Activated CD8-positive, alpha-beta memory T cell treated with anti-CD3 and anti-CD28 coated beads for 4 hours (primary cell): ENCODE measurements around the gene HMMR.
"Not testable (repeated sequence)": the region's sequence is repeated elsewhere in the genome, so short reads cannot be mapped to it uniquely, and the experiment has no call there.

Experiments
- DNase-seq, 2 donors: peaks; one replicate each; pipeline ENCODE4 v3.0.0-alpha.2; 2020; ENCODE audit warnings: low read depth in 2 of 2

Gene HMMR

GRCh38 chr5:163506095-163506457 lies 45.6 kb downstream of the HMMR start:
- DNase-seq = no peak

- DNase-seq = no peak
These were observed 46.3 kb downstream of the HMMR start for GRCh38 chr5:163506726-163507125.

GRCh38 chr5:163508753-163509152 lies 48.3 kb downstream of the HMMR start:
- no peak for DNase-seq

DNA sequence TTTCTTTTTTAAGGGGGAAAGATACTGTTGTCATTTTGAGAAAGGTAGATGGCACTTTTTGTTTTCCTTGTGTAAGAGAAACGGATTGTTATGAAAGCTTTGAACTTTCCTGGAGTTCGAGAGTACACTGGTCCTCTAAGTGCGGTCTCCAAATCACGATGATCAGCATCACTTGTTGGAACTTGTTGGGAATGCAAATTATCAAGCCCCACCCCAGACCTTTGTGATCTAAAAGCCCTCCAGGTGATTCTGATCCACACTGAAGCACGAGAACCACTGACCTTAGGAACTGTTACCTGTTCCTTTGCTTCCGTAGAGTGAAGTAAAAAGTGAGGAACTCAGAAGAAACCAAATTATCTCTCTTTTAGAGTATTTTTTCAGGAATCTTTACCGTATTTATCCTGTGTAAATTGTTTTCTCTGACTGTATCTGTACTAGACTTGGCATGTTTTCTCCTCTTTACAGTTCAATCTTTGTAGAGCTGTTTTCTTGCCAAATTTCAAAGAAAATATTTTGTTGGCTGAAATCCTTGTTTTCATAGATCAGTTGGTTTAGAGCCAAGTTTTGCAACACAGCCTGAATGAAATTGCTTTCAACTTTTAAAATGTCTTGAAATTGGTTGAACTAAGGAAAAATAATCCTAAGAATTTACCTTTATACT lies 49.0 kb downstream of the HMMR start:
- DNase-seq = no peak

GRCh38 chr5:163512526-163512925 lies 52.1 kb downstream of the HMMR start:
- no peak for DNase-seq

- DNase-seq = no peak
These were observed 64.7 kb downstream of the HMMR start for GRCh38 chr5:163525096-163525495.

- no peak for DNase-seq
These were observed 69.3 kb downstream of the HMMR start for GRCh38 chr5:163529698-163530097.

DNA sequence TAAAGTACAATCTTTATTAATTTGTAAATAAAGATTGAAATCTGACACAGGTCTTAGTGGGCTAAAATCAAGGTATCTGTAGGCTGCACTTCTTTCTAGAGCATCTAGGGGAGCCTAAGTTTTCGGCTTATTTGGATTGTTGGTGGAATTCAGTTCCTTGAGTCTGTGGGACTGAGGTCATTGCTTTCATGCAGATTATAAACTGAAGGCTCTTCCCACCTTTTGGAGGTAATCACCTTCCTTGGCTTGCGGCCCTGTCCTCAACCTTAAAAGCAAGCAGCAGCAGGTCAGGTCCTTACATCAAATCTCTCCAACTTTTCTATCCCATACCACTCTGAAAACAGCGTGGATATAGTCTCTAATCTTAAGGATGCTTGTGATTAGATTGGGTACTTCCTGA lies 70.8 kb downstream of the HMMR start:
- DNase-seq = no peak

DNA sequence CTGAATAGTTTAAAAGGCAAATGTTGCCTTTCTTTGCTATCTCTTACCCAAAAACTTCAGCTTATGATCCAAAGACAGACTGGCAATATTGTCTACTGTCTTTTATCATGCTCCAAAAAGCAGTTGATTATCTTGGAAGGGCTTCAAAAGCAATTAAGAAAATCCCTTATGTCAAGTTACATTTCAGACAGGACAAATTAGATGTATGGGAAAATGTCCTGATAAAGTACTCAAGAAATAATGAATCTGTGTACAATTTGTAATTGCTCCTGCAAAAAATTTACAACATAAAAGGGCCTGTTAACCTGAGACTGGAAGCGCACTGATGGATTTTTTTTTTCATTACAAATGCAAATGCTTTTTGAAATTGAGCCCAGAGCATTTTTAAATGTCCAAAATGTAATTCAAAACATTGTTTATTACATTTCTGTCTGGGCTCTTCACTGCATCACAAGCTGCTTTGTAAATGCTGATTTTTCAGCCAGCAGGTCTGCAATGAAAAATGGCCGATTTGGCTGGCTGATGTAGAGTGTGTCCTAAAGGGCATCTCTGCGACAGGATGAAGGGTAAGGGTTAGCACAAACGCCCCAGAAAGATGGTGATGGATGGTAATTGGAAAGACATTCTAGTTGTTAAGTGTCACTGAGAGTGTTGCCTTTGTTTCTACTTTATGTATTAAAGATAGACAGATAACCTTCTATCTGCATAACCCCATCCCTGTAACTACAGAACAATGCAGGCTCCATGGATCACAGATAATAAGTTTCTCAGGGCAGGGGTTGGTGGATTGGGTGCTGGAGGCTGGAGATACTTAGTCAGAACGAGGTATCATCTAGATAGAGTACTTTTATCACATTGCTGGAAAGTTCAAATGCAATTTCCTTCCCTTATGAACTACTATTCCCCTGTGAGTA lies 72.0 kb downstream of the HMMR start:
- DNase-seq = no peak

DNA sequence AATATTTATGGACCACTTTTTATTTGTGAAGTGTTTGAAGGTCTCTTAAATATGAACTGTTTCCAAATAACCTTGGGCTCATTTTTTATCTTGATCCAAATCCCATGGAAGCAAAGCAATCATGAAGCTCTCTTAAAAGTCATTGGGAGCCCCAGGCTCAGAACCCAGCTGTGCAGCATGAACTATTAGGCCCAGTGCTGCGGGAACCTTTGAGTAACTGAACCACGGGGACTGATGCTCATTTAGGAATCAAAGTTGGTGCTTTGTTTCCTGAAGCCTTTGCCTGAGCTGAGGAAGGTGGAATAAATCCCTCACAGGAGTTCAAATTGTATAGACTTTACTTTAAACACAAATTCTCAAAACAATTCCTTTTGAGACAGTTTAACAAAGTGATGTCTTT lies 72.8 kb downstream of the HMMR start:
- DNase-seq = no peak

DNA sequence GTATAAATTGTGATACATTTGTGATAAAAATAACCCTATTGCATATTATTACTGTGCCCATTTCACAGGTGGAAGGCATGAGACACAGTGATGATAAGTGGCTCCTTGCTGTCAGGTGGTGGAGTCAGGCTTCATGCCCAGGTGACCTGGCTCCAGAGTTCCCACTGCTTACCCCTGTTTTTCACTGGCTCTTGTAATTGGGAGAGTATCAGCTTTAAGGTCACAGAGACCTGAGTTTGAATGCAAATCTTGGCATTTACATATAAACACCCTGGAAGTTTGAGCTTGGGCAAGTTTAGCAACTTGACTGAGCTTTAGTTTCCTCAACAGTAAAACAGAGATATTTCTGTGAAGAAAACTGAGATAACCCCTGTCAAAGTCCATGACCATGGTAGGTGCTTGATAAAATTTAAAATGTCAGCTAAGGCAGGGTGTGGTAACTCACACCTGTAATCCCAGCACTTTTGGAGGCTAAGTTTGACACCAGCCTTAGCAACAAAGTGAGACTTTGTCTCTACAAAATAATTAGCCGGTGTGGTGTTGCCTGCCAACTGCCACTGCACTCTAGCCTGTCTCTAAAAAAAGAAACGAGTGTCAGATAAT lies 74.2 kb downstream of the HMMR start:
- no peak for DNase-seq

DNA sequence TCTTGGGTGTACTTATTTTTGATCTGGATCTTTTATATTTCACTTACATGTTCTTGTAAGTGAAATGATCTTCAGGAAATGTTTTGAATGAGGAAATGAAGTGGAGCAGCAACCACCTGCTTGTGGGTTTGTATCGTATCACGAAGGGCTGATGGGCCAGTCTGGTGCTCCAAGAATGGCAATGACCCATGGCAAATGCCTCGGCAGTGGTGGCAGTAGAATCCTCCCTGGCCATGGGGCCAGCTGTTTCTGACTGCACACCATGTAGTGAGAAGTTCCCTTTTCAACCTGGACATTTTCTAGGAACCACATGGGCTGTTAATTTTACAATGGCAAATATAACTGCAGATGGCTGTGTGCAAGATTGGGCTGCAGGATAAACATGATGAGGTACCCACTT lies 74.9 kb downstream of the HMMR start:
- DNase-seq = no peak

GRCh38 chr5:163536442-163536841 lies 76.0 kb downstream of the HMMR start:
- not testable (repeated sequence) for DNase-seq

DNA sequence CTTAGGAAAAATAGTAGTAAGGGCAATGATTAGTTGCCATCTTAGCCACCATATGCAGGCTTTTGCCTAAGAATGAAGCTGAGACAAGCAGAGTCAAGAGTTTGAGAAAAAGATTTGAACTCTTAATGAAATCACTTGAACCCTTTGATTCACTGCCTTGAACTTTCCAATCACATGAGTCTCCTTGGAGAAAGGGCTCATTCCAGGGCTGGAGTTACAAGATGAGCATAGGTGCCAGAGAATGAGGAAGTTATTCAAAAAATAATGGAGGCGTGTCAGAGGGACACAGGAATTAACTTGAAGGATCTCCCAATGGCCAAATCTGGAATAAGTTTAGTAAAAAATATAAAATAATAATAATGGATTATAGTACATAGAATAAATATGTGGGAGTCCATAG lies 80.3 kb downstream of the HMMR start:
- no peak for DNase-seq
